Head of caudate nucleus (tissue), 42 donors: ENCODE results near the gene KLHL12.
"Not testable (repeated sequence)": the region's sequence is repeated elsewhere in the genome, so short reads cannot be mapped to it uniquely, and the experiment has no call there.

Experiments
- DNase-seq, 42 donors: peaks; one replicate each; pipeline versions ENCODE4 v3.0.0 to v3.0.0-alpha.2; 2020 to 2021; ENCODE audit warnings: mixed read lengths in 7 of 42
- intact Hi-C: fragments of 100-400 bp; cut with DNase I; formaldehyde crosslinking; loops from one replicate; pipeline ENCODE4 v1.15.0; 2022

KLHL12 gene

DNA sequence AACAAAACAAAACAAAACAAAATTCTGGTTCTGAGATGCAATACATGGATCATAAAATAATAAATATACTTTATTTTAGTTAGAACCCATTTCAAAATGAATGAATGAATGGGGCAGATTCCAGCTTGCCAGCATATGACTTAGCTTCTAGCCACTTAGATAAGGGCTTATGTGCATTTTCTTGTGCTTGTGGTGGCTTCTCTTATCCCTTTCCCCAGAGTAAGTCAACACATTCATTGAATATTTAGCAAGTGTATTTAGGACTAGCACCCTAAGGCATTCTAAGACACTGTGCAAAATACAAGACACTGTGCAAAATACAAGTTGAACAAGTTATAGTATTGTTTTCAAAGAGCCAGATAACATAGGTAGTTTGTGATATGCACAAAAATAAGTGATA is 26.4 kb upstream of the KLHL12 start:
- intact Hi-C loops = no loop called here
- DNase-seq = no peak

- intact Hi-C loops = no loop called here
- DNase-seq = peak in 13 of 42 donors; percentile 14 to 46 (median 24)
Observed at GRCh38 chr1:202952818-202953217, 25.8 kb upstream of the KLHL12 start.

GRCh38 chr1:202952099-202952498 is 25.1 kb upstream of the KLHL12 start:
- no peak for DNase-seq
- intact Hi-C loops = no loop called here

DNA sequence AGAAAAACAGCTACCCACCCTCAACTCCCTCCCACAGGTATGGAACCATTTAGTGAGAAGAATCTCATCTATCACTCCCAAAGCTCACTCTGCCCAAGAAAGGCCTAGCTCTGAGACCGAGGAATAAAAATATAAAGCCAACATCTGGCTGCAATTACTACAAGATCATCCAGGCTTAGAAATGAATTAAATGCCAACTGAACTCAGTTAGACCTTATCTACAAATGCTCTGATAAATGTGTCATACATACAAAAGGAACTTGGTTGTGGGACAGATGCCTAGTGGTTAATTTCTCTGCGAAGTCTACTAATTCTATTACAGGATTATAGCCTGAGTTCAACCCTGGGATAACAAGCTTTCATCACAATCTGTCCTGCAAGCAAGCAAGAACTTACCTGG is 24.4 kb upstream of the KLHL12 start:
- DNase-seq = no peak
- intact Hi-C loops = no loop called here

- no peak for DNase-seq
- intact Hi-C loops = no loop called here
Observed at GRCh38 chr1:202945483-202945882, 18.4 kb upstream of the KLHL12 start.

GRCh38 chr1:202944438-202944921 is 17.4 kb upstream of the KLHL12 start:
- intact Hi-C loops = no loop called here

GRCh38 chr1:202942426-202942825 is 15.4 kb upstream of the KLHL12 start:
- DNase-seq = no peak
- intact Hi-C loops = no loop called here

More at GRCh38 chr1:202944438-202944921, 17.4 kb upstream of the KLHL12 start:
- DNase-seq = no peak

- intact Hi-C loops = no loop called here
- DNase-seq = peak in 22 of 42 donors; percentile 15 to 66 (median 41)
Observed at GRCh38 chr1:202941372-202941771, 14.3 kb upstream of the KLHL12 start.

GRCh38 chr1:202940561-202940960 is 13.5 kb upstream of the KLHL12 start:
- DNase-seq = no peak
- intact Hi-C loops = no loop called here

GRCh38 chr1:202938287-202938925 is 11.4 kb upstream of the KLHL12 start:
- DNase-seq = no peak
- intact Hi-C loops = no loop called here

- intact Hi-C loops, DNase-seq: not testable (repeated sequence)
Observed at GRCh38 chr1:202936409-202936808, 9.4 kb upstream of the KLHL12 start.

GRCh38 chr1:202935844-202936243 is 8.8 kb upstream of the KLHL12 start:
- DNase-seq = no peak
- intact Hi-C loops = no loop called here

- DNase-seq = no peak
- intact Hi-C loops = no loop called here
Observed at GRCh38 chr1:202934755-202935154, 7.7 kb upstream of the KLHL12 start.

GRCh38 chr1:202932476-202932875 is 5.4 kb upstream of the KLHL12 start:
- DNase-seq = no peak
- intact Hi-C loops = no loop called here

- intact Hi-C loops = no loop called here
- DNase-seq = no peak
Observed at GRCh38 chr1:202923533-202923932, 3.5 kb downstream of the KLHL12 start.

DNA sequence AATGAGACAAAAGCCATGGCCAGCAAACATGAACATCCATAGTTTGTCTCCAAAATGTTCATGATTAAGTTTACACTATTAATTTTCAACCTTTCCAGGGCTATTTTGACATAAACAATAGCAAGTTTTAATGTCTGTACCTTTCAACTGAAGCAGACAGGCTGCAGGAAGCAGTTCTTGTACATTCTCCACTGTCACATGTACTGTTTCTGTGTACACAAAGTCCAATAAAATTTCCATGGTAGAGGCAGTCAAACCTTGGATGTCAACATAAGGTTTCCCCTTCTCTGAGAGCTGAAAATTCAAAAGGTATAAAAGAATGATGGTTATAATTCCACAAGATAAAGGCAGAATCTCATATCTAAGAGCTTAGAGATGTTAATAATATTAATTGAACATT is 7.4 kb downstream of the KLHL12 start:
- intact Hi-C loops = no loop called here
- DNase-seq = no peak

DNA sequence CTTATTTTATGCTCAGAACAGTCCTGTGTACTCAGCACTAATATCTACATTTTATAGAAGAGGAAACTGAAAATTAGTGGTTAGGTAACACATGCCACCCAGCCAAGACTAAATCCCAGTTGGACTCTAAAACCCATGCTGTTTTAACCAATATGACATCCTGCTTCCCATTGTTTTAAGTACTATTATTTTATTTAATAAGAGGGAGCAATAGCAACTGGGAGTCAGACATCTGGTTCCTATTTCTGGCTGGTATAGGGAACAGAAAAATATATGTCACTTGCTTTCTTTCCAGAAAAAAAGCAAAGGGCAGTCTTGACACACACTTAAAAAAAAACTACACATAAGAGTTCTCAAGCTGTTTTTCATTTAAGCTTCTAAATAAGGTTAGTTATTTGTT is 11.9 kb downstream of the KLHL12 start:
- intact Hi-C loops = no loop called here
- DNase-seq = no peak

- intact Hi-C loops, DNase-seq: not testable (repeated sequence)
Observed at GRCh38 chr1:202912476-202912875, 14.6 kb downstream of the KLHL12 start.

DNA sequence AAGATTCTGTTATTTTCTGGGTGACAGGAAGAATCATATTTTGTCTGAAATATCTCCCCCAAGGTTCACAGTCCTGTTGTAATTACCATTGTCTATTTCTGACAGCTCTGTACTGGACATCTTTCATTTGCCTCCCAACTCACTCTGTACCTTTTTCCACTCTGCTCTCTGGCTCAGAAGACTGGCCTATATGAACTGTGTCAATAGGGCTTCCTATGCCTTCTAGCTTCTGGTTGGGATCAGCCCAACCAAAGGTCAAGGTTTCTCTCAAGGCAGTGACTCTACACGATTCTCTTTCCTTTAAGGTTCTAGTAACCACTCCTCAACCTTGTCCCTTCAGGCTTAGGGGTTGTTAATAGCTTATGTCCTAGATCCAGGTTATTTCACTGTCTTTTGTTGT is 17.5 kb downstream of the KLHL12 start:
- intact Hi-C loops = no loop called here
- no peak for DNase-seq

GRCh38 chr1:202908998-202909397 is 18.0 kb downstream of the KLHL12 start:
- DNase-seq = no peak
- intact Hi-C loops = no loop called here

DNA sequence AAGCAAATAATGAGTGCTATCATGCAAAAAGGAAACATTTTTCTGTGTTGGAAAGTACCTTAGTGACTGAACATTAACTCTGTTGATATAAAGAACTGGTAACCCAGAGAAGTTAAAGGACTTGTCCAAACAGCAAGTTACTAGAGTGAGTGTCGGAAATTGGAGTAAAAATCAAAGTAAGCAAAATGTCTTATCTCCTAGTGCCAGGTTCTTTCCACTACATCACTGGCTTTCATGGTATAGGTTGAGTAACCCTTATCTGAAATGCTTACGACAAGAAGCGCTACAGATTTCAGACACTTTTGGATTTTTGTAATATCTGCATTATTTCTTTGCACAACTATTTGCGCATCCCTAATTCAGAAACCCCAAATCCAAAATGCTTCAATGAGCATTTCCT is 21.7 kb downstream of the KLHL12 start:
- intact Hi-C loops = no loop called here
- DNase-seq = no peak
